T-cell (primary cell): Measurements from ENCODE around the gene BARHL1. TPM values are rescaled to one million over a fixed set of nuclear protein-coding genes. Genes with fewer than 3 reads are reported as not detected.

Experiments
- ATAC-seq, 4 experiments: fragments of 200-7000 bp in 3 of 4; fragments of 150-1000 bp in 1 of 4; cut with Tn5 transposase; replicated peaks in 1 of 4; 1 replicate in 3 of 4; 2 replicates in 1 of 4; pipeline ENCODE4 v1.10.0; 2021; ENCODE audit warnings: moderate library complexity in 3 of 4, mild to moderate bottlenecking in 2 of 4, moderate number of reproducible peaks in 1 of 4
- CTCF ChIA-PET, 2 donors: fragments of 300-600 bp; sonication (Branson Sonifier 250); formaldehyde crosslinking; loops; one replicate each; lab custom pipeline; 2022; ENCODE audit warnings: antibody characterized with exemption in 2 of 2; lab: Charles Lee
- POLR2A ChIA-PET, 2 donors: fragments of 300-600 bp; sonication (Branson Sonifier 250); formaldehyde crosslinking; loops; one replicate each; lab custom pipeline; 2022; ENCODE audit warnings: antibody characterized with exemption in 2 of 2; lab: Charles Lee
- DNase-seq, 35 experiments: peaks; one replicate each; pipeline versions ENCODE4 v3.0.0 to v3.0.0-alpha.2; 2013 to 2023
- H3K27ac ChIP-seq: one replicate; pipeline ENCODE4 v1.5.1; 2013; ENCODE audit warnings: low read length
- H3K27me3 ChIP-seq, 2 experiments: replicated peaks in 1 of 2; 1 replicate in 1 of 2; 2 replicates in 1 of 2; pipeline versions ENCODE4 v1.6.1 to v1.7.0; 2013; ENCODE audit warnings: low read length in 1 of 2, mixed read lengths in 1 of 2; ENCODE audit not compliant: control insufficient read depth in 2 of 2, insufficient read depth in 2 of 2; ENCODE audit errors: extremely low read depth in 1 of 2
- H3K36me3 ChIP-seq, 2 donors: 1 replicate in 1 of 2; 2 replicates in 1 of 2; pipeline versions ENCODE4 v1.6.1 to v1.7.0; 2013; ENCODE audit warnings: low read length in 1 of 2; ENCODE audit not compliant: control insufficient read depth in 2 of 2, insufficient read depth in 1 of 2; ENCODE audit errors: extremely low read depth in 1 of 2
- H3K4me1 ChIP-seq, 2 experiments: 1 replicate in 1 of 2; 2 replicates in 1 of 2; pipeline versions ENCODE4 v1.6.1 to v1.7.0; 2013; ENCODE audit warnings: low read length in 2 of 2, mixed read lengths in 1 of 2; ENCODE audit not compliant: insufficient read depth in 2 of 2, control insufficient read depth in 1 of 2; ENCODE audit errors: extremely low read depth in 1 of 2
- H3K4me3 ChIP-seq, 2 donors: 1 replicate in 1 of 2; 2 replicates in 1 of 2; pipeline versions ENCODE4 v1.5.1 to v1.7.0; 2013; ENCODE audit warnings: mild to moderate bottlenecking in 2 of 2, low read length in 1 of 2, moderate library complexity in 1 of 2; ENCODE audit not compliant: control insufficient read depth in 1 of 2; ENCODE audit errors: extremely low read depth in 1 of 2
- H3K9me3 ChIP-seq: 2 replicates; pipeline ENCODE4 v1.7.0; 2013
- H3K27ac Mint-ChIP-seq, 2 donors: one replicate each; pipeline ENCODE4 v1.8.0; 2020 to 2021; ENCODE audit warnings: mild to moderate bottlenecking in 2 of 2, mixed read lengths in 2 of 2
- H3K27me3 Mint-ChIP-seq, 2 donors: one replicate each; pipeline ENCODE4 v1.8.0; 2021 to 2022; ENCODE audit warnings: mixed read lengths in 2 of 2
- H3K36me3 Mint-ChIP-seq: one replicate; pipeline ENCODE4 v1.8.0; 2021; ENCODE audit warnings: mixed read lengths
- H3K4me1 Mint-ChIP-seq, 3 donors: one replicate each; pipeline ENCODE4 v1.8.0; 2020 to 2022; ENCODE audit warnings: mixed read lengths in 3 of 3, mild to moderate bottlenecking in 1 of 3
- H3K4me3 Mint-ChIP-seq, 3 donors: one replicate each; pipeline ENCODE4 v1.8.0; 2020 to 2022; ENCODE audit warnings: mild to moderate bottlenecking in 3 of 3, mixed read lengths in 3 of 3, moderate library complexity in 3 of 3
- H3K9me3 Mint-ChIP-seq, 3 donors: one replicate each; pipeline ENCODE4 v1.8.0; 2020 to 2022; ENCODE audit warnings: mixed read lengths in 3 of 3
- WGBS: methylation state at CpG from one replicate; pipeline ENCODE4 v1.1.5; 2013; ENCODE audit warnings: missing lambda C conversion rate; ENCODE audit not compliant: insufficient coverage; 5-methylcytosine and 5-hydroxymethylcytosine counted together
- total RNA-seq, 35 experiments: library from RNA in 6 of 35; stranded (reverse) in 6 of 35; fragments of 120-200 nt in 1 of 35; gene quantifications; one replicate each; pipeline versions ENCODE4 v1.2.1 to v1.2.4 and lab custom pipeline; 2013 to 2026

BARHL1 gene
- total RNA-seq, 5 donors from 2014 or later (not counting 1 experiment from before 2014, with no cell fraction given), result not detected

GRCh38 chr9:132583584-132584304 is 1.3 kb downstream of the BARHL1 start:
- Histone ChIP-seq H3K4me1 (peaks cover 0 to 29% of the 10 kb centered on the region in 2 experiments), H3K4me3 (no peak overlapping the region), H3K27me3 (peaks cover 27 to 98% of the 10 kb centered on the region in 2 experiments), H3K9me3 (no peaks in the 10 kb centered on the region), H3K36me3 (no peaks in the 10 kb centered on the region), H3K27ac (no peak overlapping the region)
- ATAC-seq (no peak), DNase-seq (no peak)
- ChIA-PET POLR2A (no interaction called here), CTCF (no interaction called here)
- 0% methylated on average over 3 of the region's 8 CpGs for WGBS
- Mint-ChIP-seq H3K27me3 (peaks cover 46 to 79% of the 10 kb centered on the region in 2 donors), H3K9me3 (no peaks in the 10 kb centered on the region), H3K27ac (no peak overlapping the region), H3K4me1 (peaks cover 7 to 14% (median 8%) of the 10 kb centered on the region in 3 donors), H3K4me3 (no peak overlapping the region), H3K36me3 (no peaks in the 10 kb centered on the region)

- ATAC-seq (no peak), DNase-seq (no peak)
- Mint-ChIP-seq H3K27me3 (peaks cover 46 to 76% of the 10 kb centered on the region in 2 donors), H3K27ac (no peak overlapping the region), H3K9me3 (no peaks in the 10 kb centered on the region), H3K4me3 (no peak overlapping the region), H3K36me3 (no peaks in the 10 kb centered on the region), H3K4me1 (peaks cover 7 to 13% (median 8%) of the 10 kb centered on the region in 3 donors)
- Histone ChIP-seq H3K4me1 (peaks cover 0 to 34% of the 10 kb centered on the region in 2 experiments), H3K9me3 (no peaks in the 10 kb centered on the region), H3K4me3 (no peak overlapping the region), H3K27me3 (peaks cover 27 to 96% of the 10 kb centered on the region in 2 experiments), H3K36me3 (no peaks in the 10 kb centered on the region), H3K27ac (no peak overlapping the region)
- ChIA-PET CTCF (no interaction called here), POLR2A (no interaction called here)
- 14% methylated on average over 9 of the region's 30 CpGs for WGBS
Measured at GRCh38 chr9:132584601-132585560, 2.5 kb downstream of the BARHL1 start.

GRCh38 chr9:132585954-132586829 is 3.8 kb downstream of the BARHL1 start:
- H3K4me3 Mint-ChIP-seq, result no peak overlapping the region
- Histone ChIP-seq H3K36me3 (no peaks in the 10 kb centered on the region), H3K4me3 (no peak overlapping the region), H3K27ac (no peak overlapping the region), H3K27me3 (peaks cover 27 to 96% of the 10 kb centered on the region in 2 experiments), H3K4me1 (peaks cover 0 to 35% of the 10 kb centered on the region in 2 experiments), H3K9me3 (no peaks in the 10 kb centered on the region)
- H3K36me3 Mint-ChIP-seq, result no peaks in the 10 kb centered on the region
- WGBS, result 4% methylated on average over 35 of the region's 42 CpGs
- ChIA-PET POLR2A (no interaction called here), CTCF (no interaction called here)
- ATAC-seq (no peak), DNase-seq (peak in 2 of 35 experiments; percentile 11 to 22)
- no peaks in the 10 kb centered on the region for H3K9me3 Mint-ChIP-seq
- H3K27ac Mint-ChIP-seq, result no peak overlapping the region
- peaks cover 48 to 74% of the 10 kb centered on the region in 2 donors for H3K27me3 Mint-ChIP-seq
- peaks cover 10 to 13% (median 12%) of the 10 kb centered on the region in 3 donors for H3K4me1 Mint-ChIP-seq

GRCh38 chr9:132586830-132587591 is 4.6 kb downstream of the BARHL1 start:
- Mint-ChIP-seq H3K36me3 (no peaks in the 10 kb centered on the region), H3K4me3 (no peak overlapping the region), H3K9me3 (no peaks in the 10 kb centered on the region), H3K4me1 (peaks cover 9 to 10% (median 10%) of the 10 kb centered on the region in 3 donors), H3K27me3 (peaks cover 51 to 76% of the 10 kb centered on the region in 2 donors), H3K27ac (no peak overlapping the region)
- Histone ChIP-seq H3K36me3 (no peaks in the 10 kb centered on the region), H3K27me3 (peaks cover 29 to 93% of the 10 kb centered on the region in 2 experiments), H3K4me3 (no peak overlapping the region), H3K9me3 (no peaks in the 10 kb centered on the region), H3K27ac (no peak overlapping the region), H3K4me1 (peaks cover 0 to 27% of the 10 kb centered on the region in 2 experiments)
- DNase-seq, result no peak
- 5% methylated on average over 67 of the region's 74 CpGs for WGBS
- no peak for ATAC-seq
- POLR2A ChIA-PET, result no interaction called here
- CTCF ChIA-PET, result no interaction called here

GRCh38 chr9:132587592-132587955 is 5.2 kb downstream of the BARHL1 start:
- H3K27ac Mint-ChIP-seq, result no peak overlapping the region
- peaks cover 29 to 94% of the 10 kb centered on the region in 2 experiments for H3K27me3 ChIP-seq
- no peaks in the 10 kb centered on the region for H3K9me3 Mint-ChIP-seq
- H3K4me1 ChIP-seq, result peaks cover 0 to 23% of the 10 kb centered on the region in 2 experiments
- ATAC-seq, result no peak
- POLR2A ChIA-PET, result no interaction called here
- H3K4me1 Mint-ChIP-seq, result peaks cover 7 to 14% (median 11%) of the 10 kb centered on the region in 3 donors
- H3K27me3 Mint-ChIP-seq, result peaks cover 57 to 77% of the 10 kb centered on the region in 2 donors
- CTCF ChIA-PET, result no interaction called here
- peaks cover 2% of the 10 kb centered on the region for H3K36me3 Mint-ChIP-seq
- WGBS, result 13% methylated on average over 6 of the region's 6 CpGs
- DNase-seq, result no peak
- no peak overlapping the region for H3K4me3 Mint-ChIP-seq
- H3K36me3 ChIP-seq, result no peaks in the 10 kb centered on the region
- H3K4me3 ChIP-seq, result no peak overlapping the region
- no peak overlapping the region for H3K27ac ChIP-seq
- no peaks in the 10 kb centered on the region for H3K9me3 ChIP-seq
